AG10803 (cell line): ENCODE data around the gene PARD3B.

ENCODE experiments used
- DNase-seq: peaks from one replicate; pipeline ENCODE4 v3.0.0; 2010; ENCODE audit warnings: low read depth
- H3K4me3 ChIP-seq: 2 replicates; pipeline ENCODE4 v1.5.1; 2011; ENCODE audit warnings: mild to moderate bottlenecking, low read length, control low read depth
- TF ChIP-seq, protein P1 (sequence below): conservative IDR thresholded peaks from 2 replicates; pipeline ENCODE4 v1.5.1; 2011; ENCODE audit warnings: mild to moderate bottlenecking, low read length, control low read depth, inconsistent platforms

PARD3B gene

DNA sequence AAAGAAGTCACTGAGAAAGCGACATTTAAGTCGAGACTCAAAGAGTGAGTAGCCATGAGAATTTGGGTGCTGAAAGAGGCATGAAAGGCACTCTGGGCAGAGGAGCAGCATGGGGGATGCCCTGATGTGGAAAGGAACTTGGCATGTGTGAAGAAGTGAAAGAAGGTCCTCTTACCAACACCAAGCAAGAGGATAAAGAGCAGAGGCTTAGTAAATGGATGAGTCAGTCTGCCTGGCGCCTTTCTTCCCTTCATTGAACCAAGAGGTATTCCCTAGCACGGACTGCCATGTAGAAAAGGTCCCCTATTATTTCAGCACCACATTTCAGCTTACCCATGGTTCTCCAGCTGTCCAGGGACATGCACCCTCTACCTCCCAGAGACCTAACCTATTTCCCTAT lies 915.9 kb downstream of the PARD3B start:
- no peak overlapping the region for H3K4me3 ChIP-seq
- TF ChIP-seq, protein P1, sequence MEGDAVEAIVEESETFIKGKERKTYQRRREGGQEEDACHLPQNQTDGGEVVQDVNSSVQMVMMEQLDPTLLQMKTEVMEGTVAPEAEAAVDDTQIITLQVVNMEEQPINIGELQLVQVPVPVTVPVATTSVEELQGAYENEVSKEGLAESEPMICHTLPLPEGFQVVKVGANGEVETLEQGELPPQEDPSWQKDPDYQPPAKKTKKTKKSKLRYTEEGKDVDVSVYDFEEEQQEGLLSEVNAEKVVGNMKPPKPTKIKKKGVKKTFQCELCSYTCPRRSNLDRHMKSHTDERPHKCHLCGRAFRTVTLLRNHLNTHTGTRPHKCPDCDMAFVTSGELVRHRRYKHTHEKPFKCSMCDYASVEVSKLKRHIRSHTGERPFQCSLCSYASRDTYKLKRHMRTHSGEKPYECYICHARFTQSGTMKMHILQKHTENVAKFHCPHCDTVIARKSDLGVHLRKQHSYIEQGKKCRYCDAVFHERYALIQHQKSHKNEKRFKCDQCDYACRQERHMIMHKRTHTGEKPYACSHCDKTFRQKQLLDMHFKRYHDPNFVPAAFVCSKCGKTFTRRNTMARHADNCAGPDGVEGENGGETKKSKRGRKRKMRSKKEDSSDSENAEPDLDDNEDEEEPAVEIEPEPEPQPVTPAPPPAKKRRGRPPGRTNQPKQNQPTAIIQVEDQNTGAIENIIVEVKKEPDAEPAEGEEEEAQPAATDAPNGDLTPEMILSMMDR: no peak
- no peak for DNase-seq

DNA sequence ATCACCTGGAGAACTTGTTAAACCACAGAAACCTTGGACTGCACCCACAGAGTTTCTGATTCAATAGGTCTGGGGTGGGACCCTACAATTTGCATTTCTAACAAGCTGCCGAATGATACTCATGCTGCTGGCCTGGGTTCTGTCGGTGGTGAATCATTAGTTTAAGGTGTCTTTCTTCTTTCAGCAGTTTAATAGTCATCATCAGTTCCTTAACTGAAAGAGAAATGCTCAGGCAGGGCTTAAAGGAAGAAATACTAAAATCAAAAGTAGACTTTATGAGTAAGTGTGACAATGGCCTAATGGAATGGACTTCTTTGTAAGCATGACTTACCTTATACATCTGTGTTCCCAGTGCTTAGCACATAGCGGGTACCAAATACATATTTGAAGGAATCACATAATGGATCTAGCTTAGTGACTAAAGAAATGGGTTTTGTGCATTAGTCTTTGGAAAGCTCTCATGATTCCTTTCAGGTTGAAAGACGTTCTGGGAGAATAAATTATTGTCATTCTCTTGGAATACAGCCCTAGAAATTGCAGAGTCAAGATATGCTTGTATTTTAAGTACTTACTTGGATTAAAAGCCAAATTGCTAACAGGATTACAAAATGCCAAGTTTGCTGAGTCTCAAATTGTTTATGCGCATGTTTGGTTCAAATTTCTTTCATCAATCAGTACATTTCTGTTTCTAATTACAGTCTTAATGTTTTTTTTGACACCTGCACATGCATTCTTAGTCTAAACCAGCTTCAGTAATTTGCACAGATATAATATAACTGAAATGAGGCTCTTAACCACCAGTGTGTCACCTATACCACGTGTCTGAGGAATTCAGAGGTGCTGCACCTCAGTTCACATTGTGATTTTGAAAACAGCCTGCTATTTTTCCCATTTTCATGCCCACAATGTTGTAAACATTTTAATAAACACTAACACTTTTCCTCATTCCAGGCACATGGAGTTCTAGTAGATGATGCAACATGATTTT lies 916.7 kb downstream of the PARD3B start:
- DNase-seq: peak; percentile 44
- TF ChIP-seq, protein P1: no peak
- H3K4me3 ChIP-seq: no peak overlapping the region

DNA sequence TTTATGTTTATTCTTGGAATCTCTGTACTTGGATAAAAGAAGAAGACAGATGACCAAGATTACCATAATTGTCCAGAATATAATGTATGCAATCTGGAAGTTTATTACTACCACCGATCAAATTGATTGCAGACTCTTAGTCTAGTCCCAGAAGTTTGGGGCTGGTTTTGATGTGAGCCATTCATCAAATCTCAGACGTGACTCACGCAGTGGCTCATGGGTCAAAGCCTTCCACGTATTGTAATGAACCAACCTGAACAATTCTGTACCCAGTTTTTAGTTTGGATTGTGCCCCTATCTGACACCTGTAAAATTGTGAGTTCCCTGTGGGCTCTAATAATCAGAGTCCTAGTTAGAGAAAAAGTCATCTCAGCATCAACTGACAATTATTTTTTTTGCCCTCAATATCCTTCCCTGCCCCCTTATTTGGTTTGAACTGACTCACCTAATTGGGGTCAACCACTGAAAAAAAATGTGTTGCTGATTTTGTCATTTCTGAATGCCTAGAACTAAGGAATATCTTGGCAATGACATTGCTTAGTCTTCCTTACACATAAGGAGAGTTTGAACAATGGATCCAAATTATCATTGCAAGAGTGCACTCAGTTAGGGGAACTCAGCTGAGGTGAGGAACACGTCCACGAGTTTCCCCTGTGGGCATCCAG lies 917.5 kb downstream of the PARD3B start:
- peak; percentile 22 for DNase-seq
- TF ChIP-seq, protein P1: no peak
- no peak overlapping the region for H3K4me3 ChIP-seq

DNA sequence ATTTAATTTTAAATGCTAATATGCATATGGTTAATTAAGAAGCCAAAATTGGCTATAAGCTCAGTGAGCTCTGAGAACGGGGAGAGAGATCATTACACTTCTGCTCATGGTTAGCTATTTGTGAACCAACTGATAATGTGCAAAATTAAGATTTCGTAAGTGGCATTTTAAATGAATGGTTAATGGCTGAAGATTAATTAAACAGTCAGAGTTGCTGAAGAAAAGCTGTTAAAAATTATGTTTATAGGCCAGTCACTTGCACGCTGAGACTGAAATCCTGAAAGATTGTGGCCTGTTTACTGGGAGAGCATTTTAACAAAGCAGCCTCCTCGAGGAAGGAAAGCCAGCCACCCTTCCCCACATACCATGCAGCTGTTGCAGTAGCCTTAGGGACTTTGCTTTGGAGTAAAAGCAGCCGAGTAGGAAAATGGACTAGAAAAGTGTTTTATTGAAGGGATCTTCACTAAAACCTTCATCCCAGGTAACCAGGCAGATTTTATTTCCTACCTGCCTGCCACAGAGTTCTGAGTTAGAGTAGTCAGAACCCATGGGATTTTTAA lies 918.3 kb downstream of the PARD3B start:
- TF ChIP-seq, protein P1: no peak
- no peak overlapping the region for H3K4me3 ChIP-seq
- no peak for DNase-seq

DNA sequence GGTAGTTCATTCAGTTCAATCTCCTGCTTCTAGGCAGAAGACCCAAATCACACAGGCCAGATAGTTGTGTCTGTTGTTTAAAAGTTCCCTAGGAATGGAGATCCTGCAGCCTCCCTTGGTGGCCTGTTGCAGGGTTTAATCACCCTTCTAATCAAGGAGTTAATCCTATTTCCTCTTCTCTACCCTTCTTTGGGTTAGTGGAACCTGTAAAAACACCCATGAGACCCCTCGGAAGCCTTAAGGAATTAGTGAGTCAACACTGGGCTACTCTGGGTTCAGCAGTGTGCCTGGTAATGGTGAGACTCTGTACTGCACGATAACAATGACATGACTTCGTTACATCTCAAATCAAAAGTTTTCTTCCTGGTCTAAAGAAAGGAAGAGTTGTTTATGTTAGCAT lies 919.4 kb downstream of the PARD3B start:
- H3K4me3 ChIP-seq: no peak overlapping the region
- TF ChIP-seq, protein P1: no peak
- no peak for DNase-seq

DNA sequence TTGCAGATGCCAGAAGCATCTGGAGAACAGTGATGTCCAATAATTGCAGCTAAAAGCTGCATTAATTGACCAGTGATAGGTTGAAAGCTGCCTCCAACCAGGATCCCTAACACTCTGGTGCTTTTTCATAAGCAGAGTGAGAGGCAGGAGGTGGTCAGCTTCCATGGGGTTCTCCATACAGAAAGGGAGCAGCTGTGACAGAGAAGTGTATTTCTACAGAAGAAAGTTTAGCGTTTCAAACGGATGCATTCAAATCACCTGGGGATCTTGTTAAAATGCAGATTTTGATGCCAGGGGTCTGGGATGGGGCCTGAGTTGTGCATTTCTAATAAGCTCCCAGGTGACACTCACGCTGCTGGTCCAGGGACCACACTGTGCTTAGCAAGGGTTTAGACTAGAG lies 920.5 kb downstream of the PARD3B start:
- H3K4me3 ChIP-seq: no peak overlapping the region
- TF ChIP-seq, protein P1: no peak
- no peak for DNase-seq
